ENCODE measurements around the gene LCNL1.
A peak's percentile ranks its signal among the peaks of the same experiment; 100 is the strongest.
"Not testable (repeated sequence)": the region's sequence is repeated elsewhere in the genome, so short reads cannot be mapped to it uniquely, and the experiment has no call there.

The LCNL1 gene

DNA sequence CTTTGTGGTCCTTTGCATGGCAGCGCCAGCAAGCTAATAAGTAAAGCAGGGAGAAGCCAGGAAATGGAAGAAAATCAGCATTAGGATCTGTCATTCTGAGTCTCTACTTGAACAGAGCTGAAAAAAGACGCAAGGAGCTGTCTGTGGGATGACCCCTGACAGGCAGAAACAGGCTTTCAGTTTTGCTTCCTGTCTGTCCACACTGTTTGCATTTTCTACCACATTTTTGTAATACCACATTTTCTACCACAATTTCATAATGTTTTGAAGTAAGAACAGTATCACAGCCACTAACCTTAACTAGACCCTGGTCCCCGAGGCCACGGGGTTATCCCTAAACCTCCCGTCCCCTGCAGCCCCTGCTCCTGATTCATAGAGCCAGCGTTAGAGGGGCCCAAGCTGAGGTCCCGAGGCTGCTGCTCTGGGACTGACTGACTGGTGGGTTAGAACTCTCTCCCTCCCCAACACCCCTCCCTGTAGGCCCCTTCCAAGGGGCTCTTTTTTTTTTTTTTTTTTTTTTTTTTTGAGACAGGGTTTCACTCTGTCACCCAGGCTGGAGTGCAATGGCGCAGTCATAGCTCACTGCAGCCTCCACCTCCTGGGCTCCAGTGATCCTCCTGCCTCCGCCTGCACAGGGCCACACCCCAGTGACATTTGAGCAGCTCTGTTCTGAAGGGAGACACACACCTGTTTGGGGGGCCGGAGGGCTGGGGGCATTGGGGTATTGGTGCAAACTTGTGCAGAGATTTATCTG lies 17.6 kb downstream of the LCNL1 start:
- Mint-ChIP-seq H3K36me3 (ENCODE audit: insufficient read depth) (peaks cover 20% of the 10 kb centered on the region), H3K4me1 (peaks cover 45% of the 10 kb centered on the region), H3K27me3 (no peaks in the 10 kb centered on the region), H3K9me3 (no peaks in the 10 kb centered on the region), H3K4me3 (peak overlapping the region; percentile 60), H3K27ac (ENCODE audit: low read depth) (peak overlapping the region; percentile 80)
- DNase-seq (ENCODE audit: low spot score in 2 of 2) (no peak), ATAC-seq (replicated peaks; ENCODE audit: extremely low read depth, poor library complexity, severe bottlenecking) (peak; percentile 49)

DNA sequence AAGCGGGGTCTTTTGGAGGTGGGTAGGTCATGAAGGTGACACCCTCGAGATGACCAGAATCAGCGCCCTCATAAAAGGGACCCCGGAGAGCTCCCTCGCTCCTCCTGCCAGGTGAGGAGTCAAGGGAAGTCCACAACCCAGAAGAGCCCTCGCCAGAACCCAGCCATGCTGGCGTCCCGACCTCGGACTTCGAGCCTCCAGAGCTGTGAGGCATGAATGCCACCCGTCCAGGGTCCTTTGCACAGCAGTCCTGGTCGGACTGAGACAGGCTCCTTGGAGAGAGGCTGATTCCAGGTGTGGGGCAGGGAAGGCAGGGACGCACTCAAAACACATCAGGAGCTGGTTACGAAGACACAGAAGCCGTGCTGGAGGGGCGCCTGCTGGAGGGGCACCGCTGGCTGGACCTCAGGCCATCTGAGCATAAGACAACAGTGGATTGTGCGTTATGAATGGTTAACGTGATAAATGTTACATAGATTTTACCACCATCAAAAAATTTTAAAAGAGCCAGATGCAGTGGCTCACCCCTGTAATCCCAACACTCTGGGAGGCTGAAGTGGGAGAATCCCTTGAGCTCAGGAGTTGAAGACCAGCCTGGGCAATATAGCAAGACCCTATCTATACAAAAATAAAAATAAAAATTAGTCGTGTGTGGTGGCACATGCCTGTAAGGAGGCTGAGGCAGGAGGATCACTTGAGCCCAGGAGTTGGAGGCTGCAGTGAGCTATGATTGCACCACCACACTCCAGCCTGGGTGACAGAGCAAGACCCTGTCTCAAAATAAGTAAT lies 19.3 kb downstream of the LCNL1 start:
- Mint-ChIP-seq H3K27ac (ENCODE audit: low read depth) (no peak overlapping the region), H3K4me1 (peaks cover 43% of the 10 kb centered on the region), H3K9me3 (no peaks in the 10 kb centered on the region), H3K36me3 (ENCODE audit: insufficient read depth) (peaks cover 16% of the 10 kb centered on the region), H3K4me3 (no peak overlapping the region), H3K27me3 (no peaks in the 10 kb centered on the region)
- no peak for ATAC-seq (replicated peaks; ENCODE audit: extremely low read depth, poor library complexity, severe bottlenecking)
- DNase-seq (ENCODE audit: low spot score in 2 of 2): no peak

DNA sequence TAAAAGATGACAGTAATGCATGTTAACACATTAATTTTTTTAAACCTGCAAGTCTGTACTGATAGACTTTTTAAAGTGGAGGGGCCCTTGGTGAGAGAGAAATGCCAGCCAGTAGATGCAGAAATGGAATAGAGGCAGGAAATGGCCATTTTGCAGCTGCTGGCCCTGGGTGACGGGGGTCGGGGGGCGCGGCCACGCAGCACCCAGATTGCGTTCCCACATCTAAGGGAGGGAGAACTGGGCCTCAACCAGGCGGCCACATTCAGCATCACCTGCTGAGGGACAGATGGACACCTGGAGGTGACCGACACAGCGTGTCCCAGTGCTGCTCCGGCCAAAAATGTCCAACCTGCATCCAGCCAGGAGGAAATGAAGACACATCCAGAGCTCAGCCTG lies 19.9 kb downstream of the LCNL1 start:
- ATAC-seq (replicated peaks; ENCODE audit: extremely low read depth, poor library complexity, severe bottlenecking) (no peak), DNase-seq (ENCODE audit: low spot score in 2 of 2) (no peak)
- Mint-ChIP-seq H3K27me3 (no peaks in the 10 kb centered on the region), H3K27ac (ENCODE audit: low read depth) (no peak overlapping the region), H3K9me3 (no peaks in the 10 kb centered on the region), H3K4me3 (no peak overlapping the region), H3K36me3 (ENCODE audit: insufficient read depth) (peaks cover 14% of the 10 kb centered on the region), H3K4me1 (peaks cover 39% of the 10 kb centered on the region)

DNA sequence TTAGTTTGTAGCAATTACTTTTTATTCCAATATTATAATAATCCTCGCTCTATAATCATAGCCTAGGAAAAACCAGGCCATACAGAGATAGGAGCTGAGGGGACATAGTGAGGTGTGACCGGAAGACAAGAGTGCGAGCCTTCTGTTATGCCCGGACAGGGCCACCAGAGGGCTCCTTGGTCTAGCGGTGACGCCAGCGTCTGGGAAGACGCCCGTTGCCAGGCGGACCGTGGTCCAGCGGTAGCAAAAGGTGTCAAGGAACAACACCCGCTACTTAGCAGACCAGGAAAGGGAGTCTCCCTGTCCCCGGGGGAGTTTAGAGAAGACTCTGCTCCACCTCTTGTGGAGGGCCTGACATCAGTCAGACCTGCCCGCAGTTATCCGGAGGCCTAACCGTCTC lies 21.5 kb downstream of the LCNL1 start:
- not testable (repeated sequence) for ATAC-seq (replicated peaks; ENCODE audit: extremely low read depth, poor library complexity, severe bottlenecking); H3K27me3 Mint-ChIP-seq; H3K36me3 Mint-ChIP-seq (ENCODE audit: insufficient read depth); H3K9me3 Mint-ChIP-seq; DNase-seq (ENCODE audit: low spot score in 2 of 2); H3K4me3 Mint-ChIP-seq
- Mint-ChIP-seq H3K27ac (ENCODE audit: low read depth) (peak overlapping the region; percentile 32), H3K4me1 (peaks cover 29% of the 10 kb centered on the region)

DNA sequence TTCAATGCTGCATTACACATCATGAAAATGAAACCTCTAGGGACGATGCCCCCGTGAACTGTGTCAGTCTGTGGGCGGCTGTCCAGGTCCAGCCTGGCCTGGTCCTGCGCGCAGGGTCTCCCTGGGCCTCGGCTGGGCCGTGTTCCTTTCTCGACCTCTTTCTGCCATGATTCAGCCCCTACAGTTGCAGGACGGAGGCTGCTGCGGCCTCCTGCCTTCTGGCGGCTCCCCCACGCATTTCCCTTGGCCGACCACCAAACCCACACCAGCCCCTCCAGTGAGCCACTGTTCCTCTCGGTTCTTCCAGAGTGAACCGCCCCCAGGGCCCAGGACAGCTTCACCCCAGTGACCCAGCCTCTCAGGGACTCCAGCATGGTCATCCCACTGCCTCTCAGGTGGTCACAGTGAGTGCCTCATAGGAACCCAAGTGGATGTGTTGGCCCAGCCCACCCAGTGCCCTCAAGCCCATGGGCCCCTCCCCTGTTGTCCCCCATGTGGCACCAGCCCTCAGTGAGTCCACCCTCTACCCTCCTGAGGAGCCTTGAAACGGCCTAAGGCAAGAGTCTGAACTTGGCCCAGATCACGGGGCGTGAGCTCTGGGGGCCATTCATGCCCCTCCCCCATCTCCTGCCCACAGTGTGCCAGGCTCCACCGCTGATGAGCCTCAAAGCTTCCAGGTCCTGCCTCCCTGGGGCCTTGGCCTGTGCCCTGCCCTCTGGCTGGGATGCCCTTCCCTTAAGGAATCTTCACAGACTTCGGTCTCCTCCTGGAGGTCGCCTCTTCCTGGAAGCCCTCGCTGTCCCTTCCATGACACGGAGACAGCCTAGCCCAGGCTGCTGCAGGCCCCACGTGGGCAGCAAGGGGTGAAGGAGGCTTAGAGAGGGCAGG lies 23.6 kb downstream of the LCNL1 start:
- H3K27me3 Mint-ChIP-seq: no peaks in the 10 kb centered on the region
- H3K27ac Mint-ChIP-seq (ENCODE audit: low read depth): peak overlapping the region; percentile 49
- peaks cover 17% of the 10 kb centered on the region for H3K4me1 Mint-ChIP-seq
- DNase-seq (ENCODE audit: low spot score in 2 of 2) (no peak), ATAC-seq (replicated peaks; ENCODE audit: extremely low read depth, poor library complexity, severe bottlenecking) (no peak)
- peaks cover 9% of the 10 kb centered on the region for H3K36me3 Mint-ChIP-seq (ENCODE audit: insufficient read depth)
- no peak overlapping the region for H3K4me3 Mint-ChIP-seq
- no peaks in the 10 kb centered on the region for H3K9me3 Mint-ChIP-seq

DNA sequence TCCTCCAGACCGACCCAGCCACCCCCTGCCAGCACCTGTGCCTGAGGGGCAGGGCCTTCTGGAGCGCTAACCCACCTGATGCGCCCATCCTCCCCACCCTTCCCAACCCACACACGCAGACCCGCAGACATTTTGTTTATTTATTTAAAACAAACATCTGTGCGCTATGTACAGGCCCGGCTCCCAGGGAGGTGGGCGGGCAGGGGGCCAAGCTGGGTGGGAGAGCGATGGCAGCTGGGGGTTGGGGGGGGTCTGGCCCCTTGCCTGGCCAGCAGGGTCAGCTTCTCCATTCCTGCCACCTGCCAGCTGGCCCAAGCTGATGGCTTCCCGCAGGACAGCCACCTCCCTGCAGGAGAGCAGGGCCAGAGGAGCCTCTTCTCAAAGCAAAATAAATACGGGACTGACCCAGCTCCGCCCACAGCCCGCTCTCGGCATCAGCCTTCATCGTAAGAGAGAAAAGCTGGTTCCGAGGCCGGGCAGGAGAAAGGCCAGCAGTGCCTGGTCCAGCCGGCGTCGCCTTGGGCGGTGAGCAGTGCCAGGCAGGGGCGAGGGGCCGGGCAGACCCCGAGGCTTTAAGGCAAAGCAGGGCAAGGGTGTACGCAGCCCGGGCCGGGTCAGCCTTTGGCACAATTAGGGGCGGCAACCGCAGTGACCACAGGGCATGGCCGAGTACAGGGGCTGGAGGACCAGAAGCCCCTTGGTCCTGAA lies 24.5 kb downstream of the LCNL1 start:
- Mint-ChIP-seq H3K9me3 (no peaks in the 10 kb centered on the region), H3K4me1 (peaks cover 17% of the 10 kb centered on the region), H3K36me3 (ENCODE audit: insufficient read depth) (peaks cover 12% of the 10 kb centered on the region), H3K27me3 (no peaks in the 10 kb centered on the region), H3K4me3 (no peak overlapping the region), H3K27ac (ENCODE audit: low read depth) (no peak overlapping the region)
- DNase-seq (ENCODE audit: low spot score in 2 of 2) (no peak), ATAC-seq (replicated peaks; ENCODE audit: extremely low read depth, poor library complexity, severe bottlenecking) (no peak)

DNA sequence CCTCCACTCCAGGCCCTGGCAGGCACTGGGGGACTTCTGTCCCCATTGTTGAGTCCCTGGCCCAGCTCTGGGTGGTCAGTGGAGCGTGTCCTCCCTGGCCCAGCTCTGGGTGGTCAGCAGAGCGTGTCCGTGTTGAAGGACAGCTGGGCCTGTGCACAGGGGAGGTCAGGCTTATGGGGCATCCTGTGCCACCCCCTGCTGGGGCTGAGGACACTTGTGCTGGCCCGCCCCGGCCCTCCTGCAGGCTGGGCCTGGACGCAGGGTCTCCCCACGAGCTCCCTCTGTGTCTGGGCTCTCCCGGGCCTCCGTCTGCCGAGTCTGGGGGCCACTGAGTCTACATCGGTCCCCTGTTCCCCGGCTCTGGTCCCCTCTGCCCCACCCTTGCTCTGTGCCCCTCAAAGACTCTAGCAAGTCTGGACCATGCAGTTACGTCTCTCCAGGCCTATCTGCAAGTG lies 25.1 kb downstream of the LCNL1 start:
- Mint-ChIP-seq H3K27me3 (no peaks in the 10 kb centered on the region), H3K4me1 (peaks cover 17% of the 10 kb centered on the region), H3K9me3 (no peaks in the 10 kb centered on the region), H3K27ac (ENCODE audit: low read depth) (no peak overlapping the region), H3K4me3 (no peak overlapping the region), H3K36me3 (ENCODE audit: insufficient read depth) (peaks cover 11% of the 10 kb centered on the region)
- DNase-seq (ENCODE audit: low spot score in 2 of 2): no peak
- no peak for ATAC-seq (replicated peaks; ENCODE audit: extremely low read depth, poor library complexity, severe bottlenecking)

DNA sequence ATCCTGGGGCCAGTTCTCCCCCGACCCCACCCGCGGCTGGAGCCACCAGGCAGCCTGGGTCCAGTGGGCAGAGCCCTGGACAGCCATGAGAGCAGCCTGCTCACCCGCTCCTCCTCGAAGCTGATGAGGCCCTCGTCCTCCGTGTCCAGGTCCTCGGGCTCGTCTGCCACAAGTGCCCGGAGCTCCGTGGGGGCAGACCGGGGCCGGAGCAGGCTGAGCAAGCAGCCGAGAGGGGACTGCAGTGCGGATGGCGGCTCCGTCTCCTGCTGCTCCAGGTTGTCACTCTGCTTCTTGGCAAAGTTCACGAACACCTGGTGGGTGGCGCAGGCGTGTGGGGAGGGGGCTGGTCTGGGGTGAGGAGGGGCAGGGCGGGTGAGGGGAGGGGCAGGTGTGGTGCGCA lies 25.5 kb downstream of the LCNL1 start:
- no peak for ATAC-seq (replicated peaks; ENCODE audit: extremely low read depth, poor library complexity, severe bottlenecking)
- peaks cover 17% of the 10 kb centered on the region for H3K4me1 Mint-ChIP-seq
- no peak overlapping the region for H3K27ac Mint-ChIP-seq (ENCODE audit: low read depth)
- DNase-seq (ENCODE audit: low spot score in 2 of 2): no peak
- no peaks in the 10 kb centered on the region for H3K9me3 Mint-ChIP-seq
- H3K27me3 Mint-ChIP-seq: no peaks in the 10 kb centered on the region
- peaks cover 11% of the 10 kb centered on the region for H3K36me3 Mint-ChIP-seq (ENCODE audit: insufficient read depth)
- no peak overlapping the region for H3K4me3 Mint-ChIP-seq

DNA sequence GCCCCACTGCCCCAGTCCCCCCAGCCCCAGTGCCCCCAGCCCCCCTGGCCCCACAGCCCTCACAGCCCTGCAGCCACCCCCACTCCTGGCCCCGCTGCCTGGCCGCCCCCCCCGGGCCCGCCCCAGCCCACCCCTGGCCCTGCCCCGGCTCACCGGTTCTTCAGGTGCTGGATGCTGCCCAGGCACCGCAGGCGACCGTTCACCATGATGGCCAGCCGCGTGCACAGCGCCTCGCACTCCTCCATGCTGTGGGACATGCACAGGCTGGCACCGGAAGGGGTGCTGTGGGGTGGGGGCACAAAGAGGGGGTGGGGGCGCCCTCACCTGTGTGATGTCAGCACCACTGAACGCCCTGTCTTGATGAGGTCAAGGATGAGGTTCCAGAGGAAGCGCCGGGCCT lies 26.4 kb downstream of the LCNL1 start:
- ATAC-seq (replicated peaks; ENCODE audit: extremely low read depth, poor library complexity, severe bottlenecking): no peak
- no peak for DNase-seq (ENCODE audit: low spot score in 2 of 2)
- Mint-ChIP-seq H3K4me1 (peaks cover 17% of the 10 kb centered on the region), H3K36me3 (ENCODE audit: insufficient read depth) (peaks cover 11% of the 10 kb centered on the region), H3K4me3 (no peak overlapping the region), H3K27ac (ENCODE audit: low read depth) (no peak overlapping the region), H3K27me3 (no peaks in the 10 kb centered on the region), H3K9me3 (no peaks in the 10 kb centered on the region)

DNA sequence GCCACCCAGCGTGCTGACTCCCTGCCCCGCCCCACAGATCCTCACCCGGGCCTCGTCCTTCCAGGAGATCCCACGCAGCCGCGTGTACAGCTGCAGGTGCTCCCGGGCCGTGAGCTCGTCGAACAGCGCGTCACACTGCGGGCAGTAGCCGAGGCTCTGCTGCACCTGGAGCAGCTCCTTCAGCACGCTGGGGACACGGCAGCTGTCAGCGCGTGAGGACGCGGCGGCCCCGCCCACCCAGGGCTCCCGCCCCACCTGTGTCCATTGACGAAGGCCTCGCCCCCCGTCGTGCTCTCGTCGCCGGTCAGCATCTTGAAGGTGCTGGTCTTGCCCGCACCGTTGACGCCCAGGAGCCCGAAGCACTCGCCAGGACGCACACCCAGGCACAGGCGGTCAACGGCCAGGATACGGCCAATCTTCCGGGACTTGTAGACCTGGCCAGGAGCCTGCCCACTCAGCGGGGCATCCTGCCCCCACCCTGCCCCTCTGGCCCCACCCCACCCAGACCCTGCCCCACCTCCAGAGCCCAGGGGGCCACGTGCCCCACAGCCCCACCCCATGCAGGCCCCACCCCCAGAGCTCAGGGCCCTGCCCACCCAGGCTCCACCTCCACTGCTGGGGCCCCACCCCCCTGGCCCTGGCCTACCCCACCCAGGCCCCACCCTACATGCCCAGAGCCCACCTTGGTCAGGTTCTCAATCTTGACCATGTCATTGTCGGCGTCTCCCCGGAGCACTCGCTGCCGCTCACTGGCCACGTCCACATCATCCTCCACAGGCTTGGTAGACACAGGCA lies 27.3 kb downstream of the LCNL1 start:
- no peaks in the 10 kb centered on the region for H3K9me3 Mint-ChIP-seq
- DNase-seq (ENCODE audit: low spot score in 2 of 2) (no peak), ATAC-seq (replicated peaks; ENCODE audit: extremely low read depth, poor library complexity, severe bottlenecking) (no peak)
- no peak overlapping the region for H3K4me3 Mint-ChIP-seq
- H3K36me3 Mint-ChIP-seq (ENCODE audit: insufficient read depth): peaks cover 11% of the 10 kb centered on the region
- H3K4me1 Mint-ChIP-seq: peaks cover 8% of the 10 kb centered on the region
- no peaks in the 10 kb centered on the region for H3K27me3 Mint-ChIP-seq
- no peak overlapping the region for H3K27ac Mint-ChIP-seq (ENCODE audit: low read depth)

DNA sequence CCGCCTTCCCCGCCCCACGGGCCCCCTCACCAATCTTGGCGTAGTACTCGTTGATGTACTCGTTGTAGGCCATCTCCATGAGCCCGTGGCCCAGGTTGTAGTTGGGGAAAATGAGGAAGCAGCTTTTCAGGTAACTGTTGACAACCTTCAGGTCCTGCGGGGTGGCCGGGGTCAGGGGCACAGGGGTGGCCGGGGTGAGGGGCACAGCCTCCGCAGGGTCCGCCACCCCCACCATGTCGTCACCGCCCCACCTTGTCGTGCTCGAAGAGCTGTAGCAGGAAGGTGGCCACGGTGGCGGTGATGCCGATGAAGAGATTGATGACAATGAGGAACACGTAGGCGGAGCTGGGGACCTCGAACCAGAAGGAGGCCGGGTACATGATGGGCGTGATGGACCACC lies 28.4 kb downstream of the LCNL1 start:
- no peaks in the 10 kb centered on the region for H3K9me3 Mint-ChIP-seq
- ATAC-seq (replicated peaks; ENCODE audit: extremely low read depth, poor library complexity, severe bottlenecking): no peak
- no peak overlapping the region for H3K27ac Mint-ChIP-seq (ENCODE audit: low read depth)
- no peaks in the 10 kb centered on the region for H3K27me3 Mint-ChIP-seq
- H3K4me1 Mint-ChIP-seq: peaks cover 6% of the 10 kb centered on the region
- H3K36me3 Mint-ChIP-seq (ENCODE audit: insufficient read depth): peaks cover 11% of the 10 kb centered on the region
- DNase-seq (ENCODE audit: low spot score in 2 of 2): no peak
- no peak overlapping the region for H3K4me3 Mint-ChIP-seq
